Measurements from ENCODE around the gene BCL11B. TPM values are rescaled to one million over a fixed set of nuclear protein-coding genes. Genes with fewer than 3 reads are reported as not detected.
A peak's percentile ranks its signal among the peaks of the same experiment; 100 is the strongest.

The BCL11B gene
- total RNA-seq = 10 to 100 TPM; 68.6 to 70.6 TPM

DNA sequence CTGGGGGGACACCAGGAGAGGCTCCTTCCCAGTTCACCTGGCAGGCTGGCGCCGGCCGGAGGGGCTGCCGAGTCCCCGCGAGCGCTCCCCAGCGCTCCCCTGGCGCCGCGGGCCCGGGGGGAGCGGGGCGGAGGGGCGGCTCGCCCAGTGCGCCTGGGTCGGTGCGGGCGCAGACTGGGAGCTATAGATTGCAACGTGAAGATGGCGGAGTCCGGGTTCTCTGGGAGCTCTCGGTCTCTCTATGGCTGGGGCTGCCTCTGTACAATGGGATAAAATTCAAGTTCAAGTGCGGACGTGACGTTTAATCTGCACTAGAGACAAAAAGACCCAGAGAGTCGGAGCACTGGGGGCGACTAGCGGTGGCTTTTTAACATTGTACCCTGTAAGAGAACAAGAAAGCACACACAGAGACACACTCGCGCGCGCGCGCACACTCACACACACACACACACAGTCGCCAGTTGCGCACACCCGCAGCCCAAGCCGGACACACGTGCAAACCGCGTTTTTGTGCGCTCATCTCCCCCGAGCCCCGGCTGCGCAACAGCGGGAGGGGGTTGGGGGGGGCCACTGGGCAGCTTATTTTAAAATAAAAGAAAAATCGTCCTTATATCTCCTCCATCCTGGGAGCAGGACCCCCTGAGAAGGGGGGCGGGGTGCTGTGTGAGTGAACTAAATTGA lies at the start of gene BCL11B:
Gene BCL11B, minus strand, starts transcription at position 247 of the 681 bp plus-strand sequence. CDS start 979 bp downstream, outside the sequence.
- ATAC-seq (peak; percentile 74), DNase-seq (peak; percentile 96)
- CTCF ChIA-PET = interaction anchor here (0.5 to 13.9 kb wide), 19 partner anchors 11 to 1294 kb away, joined by 3 to 373 read pairs (median 4); no protein-coding TSS in a partner anchor
- peaks cover 27% of the 10 kb centered on the region for H3K4me1 Mint-ChIP-seq (ENCODE audit: low read depth)
- H3K27me3 Mint-ChIP-seq (ENCODE audit: low read depth) = peaks cover 17% of the 10 kb centered on the region
- POLR2A ChIA-PET = interaction anchor here (0.6 to 20.3 kb wide), 28 partner anchors 10 to 1547 kb away, joined by 3 to 767 read pairs (median 4); partner anchors contain the start of gene SETD3
- H3K27ac Mint-ChIP-seq = peak within 1 kb of the TSS; percentile 93
- peak within 1 kb of the TSS; percentile 88 for H3K4me3 Mint-ChIP-seq
- H3K9me3 Mint-ChIP-seq (ENCODE audit: insufficient read depth) = no peaks in the 10 kb centered on the region
- H3K36me3 Mint-ChIP-seq (ENCODE audit: low read depth) = peaks cover 33% of the 10 kb centered on the region

DNA sequence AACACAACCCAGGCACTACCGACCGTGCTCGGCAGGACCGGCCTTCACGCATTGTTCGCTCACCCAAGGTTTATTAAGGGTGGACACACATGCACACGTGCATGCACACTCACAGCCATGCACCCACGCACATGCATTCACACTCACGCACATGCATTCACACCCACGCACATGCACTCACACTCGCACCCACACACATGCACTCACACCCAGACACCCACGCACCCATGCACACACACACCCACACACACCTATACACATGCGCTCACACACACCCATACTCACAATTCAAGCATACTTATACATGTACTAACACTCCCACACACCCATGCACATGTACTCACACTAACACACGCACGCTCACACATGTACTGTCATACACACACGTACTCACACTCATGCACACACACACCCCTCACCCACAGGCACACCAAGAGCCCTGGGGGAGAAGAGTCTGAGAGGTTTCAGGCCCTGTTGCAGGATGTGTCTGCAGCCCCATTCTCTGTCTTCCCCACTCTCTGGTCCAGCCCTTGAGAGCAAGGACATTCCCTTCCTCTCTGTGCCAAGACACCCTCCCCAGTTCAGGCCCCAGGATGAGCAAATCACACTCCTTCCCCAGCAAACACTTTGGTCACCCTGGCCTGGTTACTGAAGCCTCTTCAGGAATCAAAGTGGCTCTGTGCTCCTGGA lies 49.4 kb upstream of the BCL11B start:
- no peak overlapping the region for H3K4me3 Mint-ChIP-seq
- no peaks in the 10 kb centered on the region for H3K36me3 Mint-ChIP-seq (ENCODE audit: low read depth)
- POLR2A ChIA-PET = no interaction called here
- DNase-seq (no peak), ATAC-seq (no peak)
- H3K4me1 Mint-ChIP-seq (ENCODE audit: low read depth) = peaks cover 2% of the 10 kb centered on the region
- CTCF ChIA-PET = interaction anchor here (1.6 kb wide), 1 partner anchor 80 kb away, joined by 12 read pairs; no protein-coding TSS in a partner anchor
- H3K27ac Mint-ChIP-seq = no peak overlapping the region
- H3K27me3 Mint-ChIP-seq (ENCODE audit: low read depth) = no peaks in the 10 kb centered on the region
- no peaks in the 10 kb centered on the region for H3K9me3 Mint-ChIP-seq (ENCODE audit: insufficient read depth)

GRCh38 chr14:99320621-99321235 lies 48.7 kb upstream of the BCL11B start:
- no peaks in the 10 kb centered on the region for H3K27me3 Mint-ChIP-seq (ENCODE audit: low read depth)
- DNase-seq = no peak
- H3K4me3 Mint-ChIP-seq = no peak overlapping the region
- ChIA-PET CTCF (interaction anchor here (0.9 to 1.7 kb wide), 22 partner anchors 9 to 1035 kb away, joined by 3 to 34 read pairs (median 6); partner anchors contain the start of gene BCL11B), POLR2A (no interaction called here)
- ATAC-seq = no peak
- H3K4me1 Mint-ChIP-seq (ENCODE audit: low read depth) = peaks cover 2% of the 10 kb centered on the region
- no peak overlapping the region for H3K27ac Mint-ChIP-seq
- no peaks in the 10 kb centered on the region for H3K36me3 Mint-ChIP-seq (ENCODE audit: low read depth)
- H3K9me3 Mint-ChIP-seq (ENCODE audit: insufficient read depth) = no peaks in the 10 kb centered on the region

- CTCF ChIA-PET = interaction anchor here (0.6 to 1.7 kb wide), 33 partner anchors 9 to 1034 kb away, joined by 3 to 34 read pairs (median 4); partner anchors contain the start of gene BCL11B
- DNase-seq = peak; percentile 79
- peak; percentile 88 for ATAC-seq
- H3K4me3 Mint-ChIP-seq = no peak overlapping the region
- no peaks in the 10 kb centered on the region for H3K36me3 Mint-ChIP-seq (ENCODE audit: low read depth)
- H3K27ac Mint-ChIP-seq = no peak overlapping the region
- H3K27me3 Mint-ChIP-seq (ENCODE audit: low read depth) = no peaks in the 10 kb centered on the region
- no peaks in the 10 kb centered on the region for H3K9me3 Mint-ChIP-seq (ENCODE audit: insufficient read depth)
- POLR2A ChIA-PET = no interaction called here
- peaks cover 2% of the 10 kb centered on the region for H3K4me1 Mint-ChIP-seq (ENCODE audit: low read depth)
Observed at GRCh38 chr14:99320105-99320572, 48.1 kb upstream of the BCL11B start.

DNA sequence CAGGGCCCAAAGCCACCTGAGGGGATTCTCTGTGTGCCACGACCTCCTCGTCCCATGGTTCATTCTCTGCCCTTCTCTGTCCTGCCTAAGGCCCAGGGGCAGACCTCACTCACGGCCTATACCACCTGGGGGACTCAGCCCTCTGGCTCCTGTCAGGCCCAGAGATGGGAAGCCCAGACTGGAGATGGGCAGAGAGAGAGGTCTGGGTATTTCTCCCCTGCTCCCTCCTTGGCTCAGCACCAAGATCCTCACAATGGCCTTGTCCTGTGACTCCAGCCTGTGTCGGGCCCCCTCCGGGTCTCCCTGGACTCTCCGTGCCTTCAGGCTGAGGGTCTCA lies 46.9 kb upstream of the BCL11B start:
- no peak overlapping the region for H3K4me3 Mint-ChIP-seq
- CTCF ChIA-PET = interaction anchor here (1.1 to 1.7 kb wide), 4 partner anchors 19 to 691 kb away, joined by 3 to 16 read pairs (median 3); no protein-coding TSS in a partner anchor
- ATAC-seq (no peak), DNase-seq (no peak)
- H3K36me3 Mint-ChIP-seq (ENCODE audit: low read depth) = no peaks in the 10 kb centered on the region
- no peaks in the 10 kb centered on the region for H3K9me3 Mint-ChIP-seq (ENCODE audit: insufficient read depth)
- POLR2A ChIA-PET = no interaction called here
- H3K27ac Mint-ChIP-seq = no peak overlapping the region
- H3K4me1 Mint-ChIP-seq (ENCODE audit: low read depth) = peaks cover 2% of the 10 kb centered on the region
- no peaks in the 10 kb centered on the region for H3K27me3 Mint-ChIP-seq (ENCODE audit: low read depth)

DNA sequence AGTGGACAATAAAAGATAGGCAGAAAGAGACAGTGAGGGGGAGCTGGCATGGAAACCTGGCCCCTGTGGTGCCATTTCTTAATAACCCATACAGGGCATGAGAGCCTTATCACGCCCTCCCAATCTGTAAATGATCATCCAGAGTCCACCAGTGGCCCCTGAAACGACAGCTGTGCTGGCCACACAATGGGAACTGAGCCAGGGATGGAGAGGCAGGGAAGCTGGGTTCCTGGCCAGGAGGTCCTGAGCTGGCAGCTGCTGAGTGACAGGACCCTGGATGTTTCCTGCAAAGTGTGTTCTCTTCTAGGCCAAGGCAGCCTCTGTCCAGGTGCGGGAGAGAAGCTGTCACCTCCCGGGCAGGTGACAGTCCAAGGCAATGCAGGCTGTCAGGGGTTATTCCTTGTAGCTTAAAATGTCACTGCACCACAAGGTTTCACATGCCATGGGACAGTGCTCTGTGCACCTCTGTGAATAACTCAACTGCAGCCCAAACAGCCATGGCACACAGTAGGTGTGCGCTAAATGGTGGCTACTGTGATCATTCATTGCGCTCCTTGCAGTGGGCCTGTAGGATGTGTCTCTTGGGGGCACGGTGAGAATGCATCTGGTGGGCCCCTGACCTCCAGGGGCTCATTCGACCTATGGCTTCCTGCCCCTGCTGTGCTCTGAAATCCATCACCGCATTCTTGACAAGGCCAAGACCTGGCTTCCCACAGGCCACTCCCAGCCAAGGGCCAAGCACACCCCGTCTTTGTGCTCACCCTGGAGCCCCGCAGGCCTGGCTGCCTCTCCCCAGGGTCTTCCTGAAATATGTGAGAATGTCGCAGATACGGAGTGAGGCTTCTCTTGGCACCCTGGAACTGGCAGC lies 46.3 kb upstream of the BCL11B start:
- DNase-seq = no peak
- Mint-ChIP-seq H3K36me3 (ENCODE audit: low read depth) (no peaks in the 10 kb centered on the region), H3K9me3 (ENCODE audit: insufficient read depth) (no peaks in the 10 kb centered on the region), H3K4me3 (no peak overlapping the region), H3K27ac (no peak overlapping the region), H3K27me3 (ENCODE audit: low read depth) (no peaks in the 10 kb centered on the region), H3K4me1 (ENCODE audit: low read depth) (peaks cover 2% of the 10 kb centered on the region)
- ChIA-PET CTCF (interaction anchor here (0.6 to 1.1 kb wide), 2 partner anchors 97 to 422 kb away, joined by 3 read pairs; no protein-coding TSS in a partner anchor), POLR2A (no interaction called here)
- no peak for ATAC-seq

DNA sequence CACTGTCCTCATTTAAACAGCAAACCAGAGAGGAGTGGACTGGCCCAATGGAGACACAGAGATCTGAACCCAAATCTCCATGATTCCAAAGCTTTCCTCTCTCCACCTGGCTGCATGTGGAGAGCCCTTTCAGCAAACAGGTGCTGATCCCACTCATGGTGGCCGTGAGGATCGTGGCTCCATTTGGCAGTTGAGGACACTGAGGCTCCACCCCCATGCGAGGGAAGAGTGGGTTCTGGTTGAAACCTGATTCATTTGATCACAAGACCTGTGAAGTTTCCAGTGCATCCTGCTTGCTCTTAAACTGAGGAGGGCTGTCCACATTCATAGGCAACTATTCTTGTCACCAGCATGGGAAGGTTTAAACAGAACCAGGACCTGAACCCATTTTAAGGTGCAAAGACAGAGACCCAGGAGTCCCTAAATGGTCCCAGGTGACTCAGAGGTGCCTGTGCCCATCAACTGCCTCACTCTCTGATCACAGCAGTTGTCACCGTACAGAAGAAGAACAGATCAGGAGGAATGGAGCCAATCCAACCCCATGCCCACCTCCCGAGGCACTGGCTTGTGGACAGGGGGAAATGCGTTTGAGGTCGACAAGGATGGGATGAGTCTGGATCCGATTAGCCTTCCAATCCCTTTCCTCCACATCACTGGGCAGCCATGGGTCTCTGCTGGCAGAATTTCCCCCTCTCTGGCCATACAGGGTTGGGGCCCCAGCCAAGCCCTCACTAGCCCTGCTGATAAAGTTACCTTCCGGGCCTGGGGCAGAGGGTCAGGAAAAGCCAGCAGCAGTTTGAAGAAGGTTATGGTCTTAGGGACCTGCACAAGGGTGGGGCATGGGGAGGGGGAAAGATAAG lies 45.5 kb upstream of the BCL11B start:
- Mint-ChIP-seq H3K4me1 (ENCODE audit: low read depth) (peaks cover 2% of the 10 kb centered on the region), H3K27ac (no peak overlapping the region), H3K27me3 (ENCODE audit: low read depth) (no peaks in the 10 kb centered on the region), H3K9me3 (ENCODE audit: insufficient read depth) (no peaks in the 10 kb centered on the region), H3K36me3 (ENCODE audit: low read depth) (no peaks in the 10 kb centered on the region), H3K4me3 (no peak overlapping the region)
- ChIA-PET POLR2A (no interaction called here), CTCF (interaction anchor here (1.1 kb wide), 1 partner anchor 98 kb away, joined by 3 read pairs; no protein-coding TSS in a partner anchor)
- ATAC-seq (no peak), DNase-seq (no peak)

DNA sequence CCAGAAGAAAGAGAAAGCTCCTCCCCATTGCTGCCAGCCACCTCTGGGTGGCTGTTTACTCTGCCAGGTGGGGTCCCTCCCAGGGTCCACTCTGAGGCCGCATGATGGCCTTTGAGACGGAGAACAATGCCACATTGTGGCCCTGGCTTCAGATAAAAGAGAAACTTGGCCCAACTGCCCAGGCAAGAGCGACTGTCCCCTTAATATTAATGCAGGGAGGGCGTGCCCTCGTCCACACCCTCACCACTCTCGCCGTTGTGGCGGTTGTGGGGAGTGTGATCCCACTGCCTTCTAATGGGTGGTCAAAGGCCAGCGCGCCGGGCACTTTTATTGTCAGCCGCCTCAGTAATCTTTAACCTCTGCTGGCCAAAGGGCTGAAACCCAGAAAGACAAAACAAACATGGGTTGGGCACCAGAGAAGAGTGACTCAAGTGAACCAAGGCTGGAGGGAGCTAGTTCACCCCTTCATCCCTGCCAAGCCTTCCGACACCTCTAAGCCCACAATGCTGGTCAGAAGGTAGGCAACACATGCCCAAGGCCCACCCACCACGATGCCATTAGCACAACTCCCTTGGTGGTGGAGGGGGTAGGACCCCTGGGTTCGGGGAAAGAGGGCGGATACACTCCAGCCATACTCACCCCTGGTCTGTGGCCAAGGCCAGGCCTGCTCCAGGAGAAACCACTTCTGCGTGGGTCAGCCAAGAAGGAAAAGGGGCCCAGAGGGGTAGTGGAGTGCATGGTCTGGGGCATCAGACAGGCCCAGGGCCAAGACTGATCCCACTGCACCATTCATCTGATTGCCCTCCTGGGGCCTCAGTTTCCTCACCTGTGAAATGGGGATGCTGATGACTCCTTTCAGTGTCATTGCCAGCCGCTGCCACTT lies 44.5 kb upstream of the BCL11B start:
- DNase-seq = no peak
- Mint-ChIP-seq H3K36me3 (ENCODE audit: low read depth) (no peaks in the 10 kb centered on the region), H3K4me1 (ENCODE audit: low read depth) (peaks cover 2% of the 10 kb centered on the region), H3K4me3 (no peak overlapping the region), H3K27me3 (ENCODE audit: low read depth) (no peaks in the 10 kb centered on the region), H3K27ac (no peak overlapping the region), H3K9me3 (ENCODE audit: insufficient read depth) (no peaks in the 10 kb centered on the region)
- ATAC-seq = no peak
- ChIA-PET POLR2A (no interaction called here), CTCF (no interaction called here)

DNA sequence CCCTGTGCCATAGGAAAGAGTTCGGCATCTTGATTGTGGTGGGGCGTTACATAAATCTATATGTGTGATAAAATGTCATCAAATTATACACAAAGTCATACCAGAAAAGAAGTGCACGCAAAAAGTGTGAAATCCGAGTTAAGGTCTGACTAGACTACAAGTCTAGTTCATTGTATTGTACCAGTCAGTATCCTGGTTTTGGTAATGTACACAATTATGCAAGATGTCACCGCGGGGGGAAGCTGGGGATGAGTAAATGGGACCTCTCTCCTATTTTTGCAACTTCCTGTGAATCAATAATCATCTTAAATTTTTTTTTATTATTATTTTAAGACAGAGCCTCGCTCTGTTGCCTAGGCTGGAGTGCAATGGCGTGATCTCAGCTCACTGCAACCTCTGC lies 43.2 kb upstream of the BCL11B start:
- peaks cover 5% of the 10 kb centered on the region for H3K27me3 Mint-ChIP-seq (ENCODE audit: low read depth)
- DNase-seq (no peak), ATAC-seq (no peak)
- no peaks in the 10 kb centered on the region for H3K36me3 Mint-ChIP-seq (ENCODE audit: low read depth)
- CTCF ChIA-PET = no interaction called here
- no peaks in the 10 kb centered on the region for H3K9me3 Mint-ChIP-seq (ENCODE audit: insufficient read depth)
- no peak overlapping the region for H3K4me3 Mint-ChIP-seq
- H3K27ac Mint-ChIP-seq = no peak overlapping the region
- peaks cover 1% of the 10 kb centered on the region for H3K4me1 Mint-ChIP-seq (ENCODE audit: low read depth)
- POLR2A ChIA-PET = no interaction called here

GRCh38 chr14:99314623-99315022 lies 42.6 kb upstream of the BCL11B start:
- ATAC-seq (no peak), DNase-seq (no peak)
- no peaks in the 10 kb centered on the region for H3K9me3 Mint-ChIP-seq (ENCODE audit: insufficient read depth)
- H3K27me3 Mint-ChIP-seq (ENCODE audit: low read depth) = peaks cover 6% of the 10 kb centered on the region
- CTCF ChIA-PET = no interaction called here
- no peaks in the 10 kb centered on the region for H3K36me3 Mint-ChIP-seq (ENCODE audit: low read depth)
- POLR2A ChIA-PET = no interaction called here
- H3K27ac Mint-ChIP-seq = no peak overlapping the region
- H3K4me3 Mint-ChIP-seq = no peak overlapping the region
- no peaks in the 10 kb centered on the region for H3K4me1 Mint-ChIP-seq (ENCODE audit: low read depth)
